Limb (tissue), 2 donors: Measurements from ENCODE around the gene DPH2.

Experiments
- DNase-seq, 2 donors: peaks; one replicate each; pipeline ENCODE4 v3.0.0-alpha.2; 2016; ENCODE audit errors: extremely low spot score in 2 of 2

The DPH2 gene, protein sequence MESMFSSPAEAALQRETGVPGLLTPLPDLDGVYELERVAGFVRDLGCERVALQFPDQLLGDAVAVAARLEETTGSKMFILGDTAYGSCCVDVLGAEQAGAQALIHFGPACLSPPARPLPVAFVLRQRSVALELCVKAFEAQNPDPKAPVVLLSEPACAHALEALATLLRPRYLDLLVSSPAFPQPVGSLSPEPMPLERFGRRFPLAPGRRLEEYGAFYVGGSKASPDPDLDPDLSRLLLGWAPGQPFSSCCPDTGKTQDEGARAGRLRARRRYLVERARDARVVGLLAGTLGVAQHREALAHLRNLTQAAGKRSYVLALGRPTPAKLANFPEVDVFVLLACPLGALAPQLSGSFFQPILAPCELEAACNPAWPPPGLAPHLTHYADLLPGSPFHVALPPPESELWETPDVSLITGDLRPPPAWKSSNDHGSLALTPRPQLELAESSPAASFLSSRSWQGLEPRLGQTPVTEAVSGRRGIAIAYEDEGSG

DNA sequence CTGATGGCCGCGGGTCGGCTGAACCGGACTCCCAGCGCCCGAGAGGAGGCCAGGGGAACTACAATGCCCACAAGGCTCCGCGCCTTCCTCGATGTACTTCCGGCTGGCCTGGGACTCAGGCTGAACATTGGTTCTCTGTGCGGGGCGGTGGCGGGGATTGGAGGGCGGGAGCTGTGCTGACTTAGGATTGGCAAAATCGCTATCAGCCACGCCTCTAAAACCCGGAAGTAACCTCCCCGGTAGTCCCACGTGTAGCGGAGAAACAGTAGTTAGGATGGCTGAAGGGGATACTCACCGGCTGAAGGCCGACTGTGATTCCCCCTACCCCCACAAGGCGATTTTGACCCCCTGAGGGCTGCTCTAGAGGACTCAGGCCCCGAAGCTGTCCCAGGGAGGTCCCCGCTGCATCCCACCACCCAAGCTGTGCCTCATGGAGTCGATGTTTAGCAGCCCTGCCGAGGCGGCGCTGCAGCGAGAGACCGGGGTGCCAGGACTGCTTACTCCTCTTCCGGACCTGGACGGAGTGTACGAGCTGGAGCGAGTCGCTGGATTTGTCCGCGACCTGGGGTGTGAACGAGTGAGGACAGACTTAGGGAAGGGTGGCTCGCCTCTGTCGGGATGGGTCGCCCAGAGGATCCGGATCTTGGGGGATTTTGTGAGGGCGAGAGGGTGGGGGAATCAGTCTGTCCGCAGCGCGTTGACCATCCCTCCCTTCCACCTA, at the start of gene DPH2:
DPH2 (plus strand) TSS at position 265 of the 721 bp plus-strand sequence; CDS start at position 431, 166 bp downstream.
- peak; percentile 96 to 98 for DNase-seq

DNA sequence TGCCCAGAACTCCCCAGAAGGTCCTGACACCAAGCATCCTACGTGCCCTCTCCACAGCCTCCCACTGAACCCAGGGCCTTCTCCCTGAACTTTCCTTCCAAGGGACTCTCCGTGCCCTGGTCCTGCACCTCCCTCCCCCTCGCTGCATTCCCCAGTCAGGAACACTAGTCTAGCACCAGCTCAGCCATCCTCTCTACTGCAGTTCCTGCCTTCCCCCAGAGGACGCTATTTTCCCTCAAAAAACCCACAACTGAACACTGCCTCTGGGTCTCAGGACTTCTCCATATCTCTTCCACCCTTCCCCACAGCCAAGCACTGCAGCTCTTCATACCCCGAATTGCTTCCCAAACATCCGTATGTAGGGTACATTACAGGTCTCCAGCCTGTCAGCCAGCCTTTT, 48.8 kb upstream of the DPH2 start:
- DNase-seq = no peak

DNA sequence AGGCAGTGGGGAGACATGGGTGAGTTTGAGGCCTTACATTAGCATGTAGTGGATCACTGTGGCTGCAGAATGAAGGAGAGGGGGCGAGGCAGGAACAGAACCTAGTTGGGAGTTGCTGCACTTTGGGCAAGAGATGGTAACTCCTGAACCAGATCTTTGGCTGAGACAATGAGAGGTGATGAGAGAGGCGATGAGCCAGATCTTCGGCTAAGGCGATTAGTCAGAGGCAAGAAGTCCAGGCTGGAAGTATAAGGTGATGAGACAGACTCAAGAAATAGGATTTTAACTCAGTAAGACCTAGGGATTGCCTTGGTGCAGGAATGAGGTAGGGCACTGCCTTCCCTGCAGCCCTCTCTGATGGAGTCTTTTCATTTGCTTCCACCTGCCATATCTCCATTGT, 45.3 kb upstream of the DPH2 start:
- DNase-seq = no peak

DNA sequence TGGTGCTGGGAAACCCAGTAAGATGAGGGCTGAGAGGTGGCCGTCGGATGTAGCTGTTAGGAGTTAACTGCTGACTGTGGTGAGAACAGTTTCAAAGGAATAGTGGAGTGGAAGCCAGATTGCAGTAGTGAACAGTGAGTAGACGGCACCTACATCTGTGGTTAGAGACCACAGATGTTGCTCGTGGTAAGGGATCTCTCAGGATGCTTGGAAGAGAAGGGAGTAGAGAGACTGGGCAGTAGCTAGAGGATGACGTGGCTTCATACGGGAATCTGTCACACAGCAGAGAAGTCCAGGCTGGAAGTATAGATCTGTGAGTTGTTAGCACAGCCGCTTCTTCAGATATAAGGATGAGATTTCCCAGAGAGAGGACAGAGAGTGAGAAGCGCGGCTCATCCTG, 44.0 kb upstream of the DPH2 start:
- DNase-seq = no peak

DNA sequence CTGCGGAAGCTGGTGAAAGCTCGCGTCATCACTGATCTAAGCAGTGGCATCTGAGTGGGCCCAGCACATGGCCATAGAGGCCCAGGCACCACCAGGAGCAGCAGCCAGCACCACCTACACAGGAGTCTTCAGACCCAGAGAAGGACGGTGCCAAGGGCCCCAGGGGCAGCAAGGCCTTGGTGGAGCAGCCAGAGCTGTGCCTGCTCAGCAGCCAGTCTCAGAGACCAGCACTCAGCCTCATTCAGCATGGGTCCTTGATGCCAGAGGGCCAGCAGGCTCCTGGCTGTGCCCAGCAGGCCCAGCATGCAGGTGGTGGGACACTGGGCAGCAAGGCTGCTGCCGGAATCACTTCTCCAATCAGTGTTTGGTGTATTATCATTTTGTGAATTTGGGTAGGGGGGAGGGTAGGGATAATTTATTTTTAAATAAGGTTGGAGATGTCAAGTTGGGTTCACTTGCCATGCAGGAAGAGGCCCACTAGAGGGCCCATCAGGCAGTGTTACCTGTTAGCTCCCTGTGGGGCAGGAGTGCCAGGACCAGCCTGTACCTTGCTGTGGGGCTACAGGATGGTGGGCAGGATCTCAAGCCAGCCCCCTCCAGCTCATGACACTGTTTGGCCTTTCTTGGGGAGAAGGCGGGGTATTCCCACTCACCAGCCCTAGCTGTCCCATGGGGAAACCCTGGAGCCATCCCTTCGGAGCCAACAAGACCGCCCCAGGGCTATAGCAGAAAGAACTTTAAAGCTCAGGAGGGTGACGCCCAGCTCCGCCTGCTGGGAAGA, 39.5 kb upstream of the DPH2 start:
- DNase-seq = no peak

DNA sequence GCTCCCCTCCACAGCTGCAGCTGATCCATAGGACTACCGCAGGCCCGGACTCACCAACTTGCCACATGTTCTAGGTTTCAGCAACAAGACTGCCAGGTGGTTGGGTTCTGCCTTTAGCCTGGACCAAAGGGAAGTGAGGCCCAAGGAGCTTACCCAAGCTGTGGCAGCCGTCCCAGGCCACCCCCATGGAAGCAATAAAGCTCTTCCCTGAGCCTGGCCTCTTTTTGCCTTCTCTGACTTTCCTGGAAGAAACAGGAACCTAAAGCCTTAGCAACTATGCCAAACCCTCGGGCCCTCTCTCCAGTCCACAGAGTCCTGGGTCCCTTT, 38.9 kb upstream of the DPH2 start:
- no peak for DNase-seq

DNA sequence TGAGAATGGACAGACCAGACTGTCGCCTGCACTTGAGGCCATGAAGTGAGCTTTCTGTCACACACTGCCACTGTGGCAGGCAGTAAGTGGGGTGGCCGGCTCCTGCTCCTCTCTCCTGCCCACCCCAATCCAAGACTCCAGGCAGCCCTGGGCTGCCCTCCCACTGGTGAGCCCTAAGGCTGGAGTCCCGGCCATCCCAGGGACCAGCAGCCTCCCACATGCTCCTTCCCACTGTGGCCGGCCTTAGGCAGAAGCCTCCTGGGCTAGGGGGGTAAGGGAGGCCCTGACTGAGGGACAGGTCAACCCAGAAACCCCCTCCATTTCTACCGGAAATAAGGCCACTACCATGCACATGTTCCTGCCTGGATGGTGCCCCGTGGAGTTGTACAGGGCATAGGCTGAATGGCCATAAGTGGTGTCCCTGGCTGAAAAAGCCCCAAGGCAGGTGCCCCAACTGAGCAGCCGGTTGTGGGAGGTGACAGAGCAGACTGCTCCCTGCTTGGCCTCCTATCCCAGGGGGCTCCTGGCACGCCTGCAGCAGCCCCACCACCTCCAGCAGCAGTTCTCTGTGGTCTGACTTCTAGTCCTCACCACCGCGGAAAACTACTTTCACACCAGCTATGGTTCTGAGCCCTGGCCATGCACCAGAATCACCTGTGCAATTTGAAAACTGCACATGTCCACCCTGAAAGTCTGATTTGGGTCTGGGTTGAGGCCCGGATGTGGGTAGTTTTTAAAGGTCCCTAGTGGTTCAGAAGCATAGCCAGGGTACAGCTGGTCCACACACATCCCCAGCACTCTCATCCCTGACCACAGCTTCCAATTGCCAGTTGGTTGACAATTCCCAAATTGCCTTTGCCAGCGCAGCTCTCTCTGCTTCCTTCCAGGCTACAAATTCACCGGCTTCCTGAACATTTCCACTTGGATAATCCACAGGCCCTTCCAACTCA, 37.8 kb upstream of the DPH2 start:
- no peak for DNase-seq

DNA sequence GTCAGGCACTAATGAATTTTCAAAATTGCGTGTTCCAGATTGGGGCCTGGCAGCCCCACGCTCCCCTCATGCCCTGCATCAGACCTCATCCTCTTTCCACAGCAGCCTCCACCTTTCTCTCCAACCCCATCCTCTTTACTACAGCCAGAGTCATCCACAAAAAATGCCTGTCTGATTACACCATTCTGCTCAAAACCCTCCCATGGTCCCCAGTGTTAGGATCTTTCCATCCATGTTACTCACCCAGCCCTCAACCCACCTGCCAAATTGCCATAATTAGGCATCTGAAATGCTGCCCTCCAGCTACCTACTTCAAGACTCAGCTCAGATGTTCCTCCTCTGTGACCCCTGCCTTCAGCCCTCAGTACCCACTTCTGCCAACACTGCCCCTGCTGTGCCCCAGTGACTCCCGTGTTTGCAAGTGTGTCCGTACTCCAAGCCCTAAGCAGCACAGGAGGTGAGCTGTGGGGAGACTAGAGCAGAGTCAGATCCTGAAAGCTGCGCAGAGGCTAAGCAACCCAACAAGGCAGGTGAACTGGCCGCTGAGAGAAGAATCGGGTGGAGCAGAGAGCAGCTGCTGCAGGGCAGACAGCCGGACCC, 36.9 kb upstream of the DPH2 start:
- DNase-seq = no peak

DNA sequence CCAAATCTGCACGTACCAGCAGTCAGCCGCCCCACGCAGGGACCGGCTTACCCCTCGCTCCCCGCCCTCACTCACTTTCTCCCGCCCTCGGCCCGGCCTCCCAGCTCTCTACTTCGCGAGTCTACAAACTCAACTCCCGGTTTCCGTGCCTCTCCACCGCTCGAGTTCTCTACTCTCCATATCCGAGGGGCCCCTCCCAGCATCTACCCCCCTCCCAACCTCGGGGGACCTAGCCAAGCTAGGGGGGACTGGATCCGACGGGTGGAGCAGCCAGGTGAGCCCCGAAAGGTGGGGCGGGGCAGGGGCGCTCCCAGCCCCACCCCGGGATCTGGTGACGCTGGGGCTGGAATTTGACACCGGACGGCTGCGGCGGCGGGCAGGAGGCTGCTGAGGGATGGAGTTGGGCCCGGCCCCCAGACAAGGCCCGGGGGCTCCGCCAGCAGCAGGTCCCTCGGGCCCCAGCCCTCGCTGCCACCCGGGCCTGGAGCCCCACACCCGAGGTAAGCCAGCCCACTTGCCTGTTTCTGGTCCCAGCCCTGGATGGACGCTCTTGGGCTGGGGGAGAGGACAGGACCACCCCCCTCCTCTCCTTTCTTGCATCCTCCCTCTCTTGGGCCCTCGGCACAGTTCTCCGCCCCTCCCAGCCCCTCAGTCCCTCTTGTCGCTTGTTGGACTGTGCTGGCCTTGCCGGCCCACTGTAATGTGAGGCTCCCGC, 36.3 kb upstream of the DPH2 start, which contains the start of gene ARTN:
ARTN (plus strand) TSS at position 416 of the 715 bp plus-strand sequence. CDS start 1,856 bp downstream, outside the sequence.
- DNase-seq = peak in 1 of 2 donors; percentile 76

DNA sequence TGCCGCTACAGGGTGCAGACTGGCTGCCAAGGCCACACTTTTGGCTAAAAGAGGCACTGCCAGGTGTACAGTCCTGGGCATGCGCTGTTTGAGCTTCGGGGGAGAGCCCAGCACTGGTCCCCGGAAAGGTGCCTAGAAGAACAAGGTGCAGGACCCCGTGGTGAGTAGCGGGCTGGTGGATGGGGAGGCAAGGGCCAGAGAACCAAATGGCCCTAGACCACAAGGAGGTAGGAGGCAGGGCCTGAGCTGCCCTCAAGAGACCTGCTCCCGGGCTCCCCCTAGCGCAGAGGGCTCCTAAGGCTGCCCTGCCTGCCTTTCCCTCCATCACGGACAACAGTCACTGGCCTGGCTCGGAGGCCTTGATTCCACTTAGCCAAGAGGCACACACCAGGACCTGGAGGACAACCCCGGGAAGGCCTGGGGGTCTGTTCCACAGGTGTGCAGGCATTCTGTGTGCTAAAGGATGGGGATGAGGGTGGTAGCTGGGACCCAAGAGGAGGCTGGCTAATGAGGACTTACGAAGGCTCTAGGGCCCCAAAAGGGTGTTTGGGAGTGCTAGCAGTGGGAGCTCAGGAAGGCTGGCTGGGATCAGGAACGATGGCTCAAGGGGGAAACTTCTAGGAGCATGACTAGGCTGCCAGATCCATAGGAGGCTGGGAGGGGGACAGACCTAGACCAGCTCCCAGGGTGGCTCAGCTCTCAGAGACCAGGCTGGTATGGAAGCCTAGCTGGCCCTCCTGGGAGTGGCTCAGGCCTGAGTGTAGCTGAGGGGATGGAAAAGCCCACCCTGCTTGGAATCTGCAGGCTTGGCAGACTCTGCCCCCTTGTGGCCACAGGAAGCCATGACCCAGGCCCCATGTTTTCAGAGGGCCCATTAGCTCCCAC, 35.5 kb upstream of the DPH2 start:
- peak; percentile 74 to 86 for DNase-seq

DNA sequence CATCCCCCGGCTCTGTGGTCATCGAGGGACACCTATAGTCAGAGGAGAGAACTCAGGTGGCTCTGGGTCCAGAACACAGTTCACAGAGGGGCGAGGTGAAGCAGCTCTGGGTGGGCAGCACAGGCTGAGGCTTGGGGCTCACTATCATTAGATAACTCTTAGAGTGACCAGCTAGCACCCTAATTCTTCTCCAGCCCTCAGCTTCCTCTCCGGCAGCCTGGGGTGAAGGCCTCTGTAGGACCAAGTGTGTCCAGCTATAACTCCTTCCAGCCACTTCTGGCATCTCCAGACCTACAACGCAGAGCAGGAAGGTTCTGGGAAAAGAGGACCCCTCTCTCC, 34.9 kb upstream of the DPH2 start:
- DNase-seq = no peak

DNA sequence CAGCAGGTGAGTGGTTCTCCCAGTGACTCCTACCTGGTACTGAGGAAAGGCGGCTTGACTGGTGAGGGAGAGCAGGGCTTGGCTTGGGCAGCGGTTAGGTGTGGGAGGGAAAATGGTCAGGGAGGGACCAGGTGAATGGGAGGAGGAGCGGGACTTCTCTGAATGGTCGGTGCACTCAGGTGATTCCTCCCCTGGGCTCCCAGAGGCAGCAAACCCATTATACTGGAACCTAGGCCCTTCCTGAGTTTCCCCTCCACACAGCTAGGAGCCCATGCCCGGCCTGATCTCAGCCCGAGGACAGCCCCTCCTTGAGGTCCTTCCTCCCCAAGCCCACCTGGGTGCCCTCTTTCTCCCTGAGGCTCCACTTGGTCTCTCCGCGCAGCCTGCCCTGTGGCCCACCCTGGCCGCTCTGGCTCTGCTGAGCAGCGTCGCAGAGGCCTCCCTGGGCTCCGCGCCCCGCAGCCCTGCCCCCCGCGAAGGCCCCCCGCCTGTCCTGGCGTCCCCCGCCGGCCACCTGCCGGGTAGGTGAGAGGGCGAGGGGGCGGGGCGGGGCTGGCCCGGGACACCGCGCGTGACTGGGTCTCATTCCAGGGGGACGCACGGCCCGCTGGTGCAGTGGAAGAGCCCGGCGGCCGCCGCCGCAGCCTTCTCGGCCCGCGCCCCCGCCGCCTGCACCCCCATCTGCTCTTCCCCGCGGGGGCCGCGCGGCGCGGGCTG, 33.9 kb upstream of the DPH2 start:
- no peak for DNase-seq

DNA sequence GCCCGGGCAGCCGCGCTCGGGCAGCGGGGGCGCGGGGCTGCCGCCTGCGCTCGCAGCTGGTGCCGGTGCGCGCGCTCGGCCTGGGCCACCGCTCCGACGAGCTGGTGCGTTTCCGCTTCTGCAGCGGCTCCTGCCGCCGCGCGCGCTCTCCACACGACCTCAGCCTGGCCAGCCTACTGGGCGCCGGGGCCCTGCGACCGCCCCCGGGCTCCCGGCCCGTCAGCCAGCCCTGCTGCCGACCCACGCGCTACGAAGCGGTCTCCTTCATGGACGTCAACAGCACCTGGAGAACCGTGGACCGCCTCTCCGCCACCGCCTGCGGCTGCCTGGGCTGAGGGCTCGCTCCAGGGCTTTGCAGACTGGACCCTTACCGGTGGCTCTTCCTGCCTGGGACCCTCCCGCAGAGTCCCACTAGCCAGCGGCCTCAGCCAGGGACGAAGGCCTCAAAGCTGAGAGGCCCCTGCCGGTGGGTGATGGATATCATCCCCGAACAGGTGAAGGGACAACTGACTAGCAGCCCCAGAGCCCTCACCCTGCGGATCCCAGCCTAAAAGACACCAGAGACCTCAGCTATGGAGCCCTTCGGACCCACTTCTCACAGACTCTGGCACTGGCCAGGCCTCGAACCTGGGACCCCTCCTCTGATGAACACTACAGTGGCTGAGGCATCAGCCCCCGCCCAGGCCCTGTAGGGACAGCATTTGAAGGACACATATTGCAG, 33.2 kb upstream of the DPH2 start:
- DNase-seq = peak in 1 of 2 donors; percentile 58

DNA sequence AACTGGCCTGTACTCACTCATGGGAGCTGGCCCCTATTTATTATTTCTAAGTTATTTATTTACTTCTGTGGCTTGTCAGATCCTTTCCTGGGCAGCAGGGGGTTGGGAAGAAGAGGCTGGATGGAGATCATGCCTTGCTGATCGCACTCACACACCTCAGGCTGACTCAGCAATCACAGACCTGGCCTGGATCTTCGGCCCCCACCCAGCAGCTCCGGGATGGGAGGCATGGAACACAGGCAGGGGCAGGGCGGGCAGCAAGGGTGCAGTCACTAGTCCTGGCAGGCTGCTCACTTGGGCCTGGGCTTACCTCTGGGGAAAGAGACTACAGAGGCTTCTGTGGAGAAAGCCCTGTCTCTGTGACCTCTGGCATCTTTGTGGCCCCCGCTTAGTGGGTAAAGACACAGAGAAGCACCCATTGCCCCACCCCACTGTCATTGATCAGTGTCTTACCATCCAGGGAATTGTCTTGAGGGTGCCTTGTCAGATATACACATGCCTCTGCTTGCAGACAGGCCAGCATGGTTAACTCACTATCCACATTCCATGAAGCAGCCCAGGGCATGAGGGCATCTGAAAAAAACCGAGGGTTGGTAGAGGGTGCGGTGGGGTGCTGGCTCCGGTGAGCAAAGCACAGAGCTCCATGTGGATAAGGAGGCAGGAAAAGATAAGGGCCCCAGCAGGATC, 32.5 kb upstream of the DPH2 start:
- DNase-seq = no peak

DNA sequence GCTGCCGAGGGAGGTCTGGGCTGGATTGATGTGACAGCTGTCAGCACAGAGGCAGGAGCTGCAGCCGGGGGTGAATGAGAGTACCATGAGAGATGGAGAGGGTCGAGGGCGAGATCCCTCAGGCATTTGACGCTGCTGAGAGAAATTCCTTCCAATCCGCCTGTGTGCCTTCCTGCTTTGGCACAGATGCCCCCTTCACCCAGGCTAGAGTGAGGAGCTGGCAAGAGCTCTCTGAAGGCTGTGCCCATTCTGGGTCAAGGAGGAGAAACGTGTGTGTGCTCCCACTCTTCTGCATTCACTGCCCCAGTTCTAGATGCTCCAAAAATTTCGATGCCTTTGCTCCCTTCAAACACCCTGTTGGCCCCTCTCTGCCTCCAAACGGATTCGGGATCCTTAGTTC, 31.4 kb upstream of the DPH2 start:
- no peak for DNase-seq

DNA sequence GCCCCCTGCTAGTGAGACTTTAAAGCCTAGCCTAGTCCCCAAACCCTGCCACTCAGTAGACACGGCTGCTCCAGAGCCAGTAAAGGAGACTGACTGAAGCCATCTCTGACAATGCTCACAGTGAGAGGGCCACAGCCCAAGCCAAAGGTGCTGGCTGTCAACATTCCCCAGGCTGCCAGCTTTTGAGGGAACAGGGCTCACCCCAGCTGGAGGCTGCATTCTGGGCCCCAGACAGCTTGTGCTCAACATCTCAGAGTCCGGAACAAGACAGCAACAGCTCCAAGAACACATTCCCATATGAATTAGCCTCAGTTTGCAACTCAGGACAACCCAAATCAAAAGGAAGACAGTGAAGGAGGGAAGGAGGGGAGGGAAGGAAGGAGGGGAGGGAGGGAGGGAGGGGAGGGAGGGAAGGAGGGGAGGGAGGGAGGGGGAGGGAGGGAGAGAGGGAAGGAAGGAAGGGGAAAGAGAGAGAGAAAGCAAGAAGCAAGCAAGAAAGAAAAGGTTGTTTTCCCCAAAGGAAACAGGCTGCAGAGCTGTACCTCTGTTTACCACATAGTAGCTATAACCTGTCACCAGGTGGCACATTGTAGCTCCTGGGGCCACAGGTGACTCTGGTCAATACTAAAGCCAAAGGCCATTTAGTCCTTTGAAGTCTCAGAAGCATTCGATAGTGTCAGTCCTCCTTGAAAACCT, 30.8 kb upstream of the DPH2 start:
- no peak for DNase-seq
